Activated CD8-positive, alpha-beta memory T cell treated with anti-CD3 and anti-CD28 coated beads, Interleukin-2, amount 10 ng/mL, durations not matched to agents 7 days and 5 days (primary cell): Measurements from ENCODE around the gene UNC5B. TPM values are rescaled to one million over a fixed set of nuclear protein-coding genes. Genes with fewer than 3 reads are reported as not detected.

ENCODE experiments used
- ATAC-seq: fragments of 150-1000 bp; cut with Tn5 transposase; one replicate; pipeline ENCODE4 v1.10.0; 2021; ENCODE audit warnings: moderate library complexity
- CTCF ChIA-PET: fragments of 350-600 bp; sonication (Branson Sonifier 250); formaldehyde crosslinking; loops from one replicate; lab custom pipeline; 2021; ENCODE audit warnings: antibody characterized with exemption; lab: Charles Lee
- DNase-seq: peaks from one replicate; pipeline ENCODE4 v3.0.0-alpha.2; 2020
- H3K27ac Mint-ChIP-seq: one replicate; pipeline ENCODE4 v1.8.0; 2021; ENCODE audit warnings: mild to moderate bottlenecking, mixed read lengths
- H3K27me3 Mint-ChIP-seq: one replicate; pipeline ENCODE4 v1.8.0; 2021; ENCODE audit warnings: mixed read lengths
- H3K36me3 Mint-ChIP-seq: one replicate; pipeline ENCODE4 v1.8.0; 2021; ENCODE audit warnings: mild to moderate bottlenecking, mixed read lengths
- H3K4me1 Mint-ChIP-seq: one replicate; pipeline ENCODE4 v1.8.0; 2021; ENCODE audit warnings: mixed read lengths
- H3K4me3 Mint-ChIP-seq: one replicate; pipeline ENCODE4 v1.8.0; 2021; ENCODE audit warnings: mild to moderate bottlenecking, moderate library complexity, mixed read lengths
- H3K9me3 Mint-ChIP-seq: one replicate; pipeline ENCODE4 v1.8.0; 2022; ENCODE audit warnings: low read depth, mixed read lengths
- total RNA-seq, 2 experiments: library from RNA; stranded (reverse); gene quantifications; one replicate each; pipeline ENCODE4 v1.2.3, GENCODE V29; 2021

The UNC5B gene
- total RNA-seq, 2 experiments from 2014 or later = 0.06 TPM; not detected in 1

- CTCF ChIA-PET = interaction anchor here (1.3 to 6.0 kb wide), 4 partner anchors 10 to 383 kb away, joined by 3 to 55 read pairs (median 22); no protein-coding TSS in a partner anchor
- H3K27me3 Mint-ChIP-seq = peaks cover 18% of the 10 kb centered on the region
- no peak overlapping the region for H3K4me3 Mint-ChIP-seq
- H3K9me3 Mint-ChIP-seq = no peaks in the 10 kb centered on the region
- no peak overlapping the region for H3K27ac Mint-ChIP-seq
- ATAC-seq (no peak), DNase-seq (no peak)
- H3K4me1 Mint-ChIP-seq = peaks cover 15% of the 10 kb centered on the region
- no peaks in the 10 kb centered on the region for H3K36me3 Mint-ChIP-seq
These were observed 100.7 kb downstream of the UNC5B start for GRCh38 chr10:71312811-71313789.

- Mint-ChIP-seq H3K4me1 (peaks cover 19% of the 10 kb centered on the region), H3K9me3 (no peaks in the 10 kb centered on the region), H3K36me3 (no peaks in the 10 kb centered on the region), H3K4me3 (no peak overlapping the region), H3K27me3 (peaks cover 18% of the 10 kb centered on the region), H3K27ac (no peak overlapping the region)
- DNase-seq (peak; percentile 59), ATAC-seq (peak; percentile 37)
- CTCF ChIA-PET = interaction anchor here (1.0 to 6.0 kb wide), 12 partner anchors 9 to 734 kb away, joined by 3 to 55 read pairs (median 4); no protein-coding TSS in a partner anchor
These were observed 101.8 kb downstream of the UNC5B start for GRCh38 chr10:71314028-71314693.

GRCh38 chr10:71314694-71315225 is 102.4 kb downstream of the UNC5B start:
- CTCF ChIA-PET = interaction anchor here (0.6 to 6.0 kb wide), 16 partner anchors 9 to 734 kb away, joined by 3 to 55 read pairs (median 4); no protein-coding TSS in a partner anchor
- H3K4me1 Mint-ChIP-seq = peaks cover 22% of the 10 kb centered on the region
- ATAC-seq = no peak
- H3K4me3 Mint-ChIP-seq = no peak overlapping the region
- no peaks in the 10 kb centered on the region for H3K9me3 Mint-ChIP-seq
- peaks cover 15% of the 10 kb centered on the region for H3K27me3 Mint-ChIP-seq
- DNase-seq = no peak
- H3K36me3 Mint-ChIP-seq = no peaks in the 10 kb centered on the region
- H3K27ac Mint-ChIP-seq = no peak overlapping the region

GRCh38 chr10:71316056-71316785 is 103.9 kb downstream of the UNC5B start:
- Mint-ChIP-seq H3K27ac (no peak overlapping the region), H3K9me3 (no peaks in the 10 kb centered on the region), H3K27me3 (peaks cover 5% of the 10 kb centered on the region), H3K4me1 (peaks cover 25% of the 10 kb centered on the region), H3K36me3 (no peaks in the 10 kb centered on the region), H3K4me3 (no peak overlapping the region)
- CTCF ChIA-PET = interaction anchor here (0.8 to 6.0 kb wide), 14 partner anchors 13 to 580 kb away, joined by 3 to 55 read pairs (median 6); no protein-coding TSS in a partner anchor
- no peak for DNase-seq
- no peak for ATAC-seq

- CTCF ChIA-PET = interaction anchor here (0.7 to 6.0 kb wide), 10 partner anchors 19 to 580 kb away, joined by 3 to 55 read pairs (median 5); no protein-coding TSS in a partner anchor
- H3K36me3 Mint-ChIP-seq = no peaks in the 10 kb centered on the region
- H3K4me1 Mint-ChIP-seq = peaks cover 25% of the 10 kb centered on the region
- no peak overlapping the region for H3K4me3 Mint-ChIP-seq
- no peak for DNase-seq
- peaks cover 3% of the 10 kb centered on the region for H3K27me3 Mint-ChIP-seq
- no peak for ATAC-seq
- H3K27ac Mint-ChIP-seq = no peak overlapping the region
- no peaks in the 10 kb centered on the region for H3K9me3 Mint-ChIP-seq
These were observed 104.4 kb downstream of the UNC5B start for GRCh38 chr10:71316786-71317160.

GRCh38 chr10:71317739-71318138 is 105.4 kb downstream of the UNC5B start:
- no peaks in the 10 kb centered on the region for H3K36me3 Mint-ChIP-seq
- no peak overlapping the region for H3K4me3 Mint-ChIP-seq
- H3K4me1 Mint-ChIP-seq = peaks cover 25% of the 10 kb centered on the region
- H3K27me3 Mint-ChIP-seq = peaks cover 3% of the 10 kb centered on the region
- ATAC-seq (no peak), DNase-seq (no peak)
- H3K27ac Mint-ChIP-seq = no peak overlapping the region
- no peaks in the 10 kb centered on the region for H3K9me3 Mint-ChIP-seq
- CTCF ChIA-PET = interaction anchor here (0.7 to 4.3 kb wide), 9 partner anchors 10 to 579 kb away, joined by 3 to 55 read pairs (median 5); partner anchors contain the start of gene VSIR

- CTCF ChIA-PET = interaction anchor here (0.8 to 2.7 kb wide), 20 partner anchors 9 to 577 kb away, joined by 3 to 16 read pairs (median 5); partner anchors contain the start of gene VSIR
- peak within 1 kb of the TSS; percentile 66 for H3K27ac Mint-ChIP-seq
- H3K4me3 Mint-ChIP-seq = peak within 1 kb of the TSS; percentile 86
- H3K36me3 Mint-ChIP-seq = peaks cover 6% of the 10 kb centered on the region
- no peaks in the 10 kb centered on the region for H3K9me3 Mint-ChIP-seq
- no peaks in the 10 kb centered on the region for H3K27me3 Mint-ChIP-seq
- H3K4me1 Mint-ChIP-seq = peaks cover 34% of the 10 kb centered on the region
- DNase-seq (peak; percentile 91), ATAC-seq (peak; percentile 93)
These were observed 106.9 kb downstream of the UNC5B start, which contains the start of gene SLC29A3 for GRCh38 chr10:71319042-71319799. Gene SLC29A3, plus strand, starts transcription at chr10:71319259. Its CDS starts 51 bp downstream, at chr10:71319310.

GRCh38 chr10:71319800-71320392 is 107.5 kb downstream of the UNC5B start:
- Mint-ChIP-seq H3K27me3 (no peaks in the 10 kb centered on the region), H3K36me3 (peaks cover 6% of the 10 kb centered on the region), H3K27ac (peak overlapping the region; percentile 59), H3K9me3 (no peaks in the 10 kb centered on the region), H3K4me1 (peaks cover 34% of the 10 kb centered on the region), H3K4me3 (peak overlapping the region; percentile 86)
- CTCF ChIA-PET = interaction anchor here (0.8 to 2.6 kb wide), 15 partner anchors 8 to 576 kb away, joined by 3 to 9 read pairs (median 5); no protein-coding TSS in a partner anchor
- ATAC-seq = no peak
- DNase-seq = no peak

- DNase-seq (no peak), ATAC-seq (no peak)
- H3K36me3 Mint-ChIP-seq = peaks cover 6% of the 10 kb centered on the region
- H3K4me1 Mint-ChIP-seq = peaks cover 33% of the 10 kb centered on the region
- H3K9me3 Mint-ChIP-seq = no peaks in the 10 kb centered on the region
- CTCF ChIA-PET = interaction anchor here (1.1 to 2.6 kb wide), 8 partner anchors 10 to 492 kb away, joined by 3 to 9 read pairs (median 6); no protein-coding TSS in a partner anchor
- H3K27me3 Mint-ChIP-seq = no peaks in the 10 kb centered on the region
- no peak overlapping the region for H3K27ac Mint-ChIP-seq
- H3K4me3 Mint-ChIP-seq = no peak overlapping the region
These were observed 108.2 kb downstream of the UNC5B start for GRCh38 chr10:71320592-71320991.

- no peak for ATAC-seq
- DNase-seq = no peak
- CTCF ChIA-PET = no interaction called here
- Mint-ChIP-seq H3K4me1 (peaks cover 25% of the 10 kb centered on the region), H3K27ac (no peak overlapping the region), H3K27me3 (no peaks in the 10 kb centered on the region), H3K4me3 (no peak overlapping the region), H3K36me3 (peaks cover 6% of the 10 kb centered on the region), H3K9me3 (no peaks in the 10 kb centered on the region)
These were observed 109.0 kb downstream of the UNC5B start for GRCh38 chr10:71321386-71321785.

- no peak for DNase-seq
- ATAC-seq = no peak
- Mint-ChIP-seq H3K36me3 (peaks cover 6% of the 10 kb centered on the region), H3K27ac (no peak overlapping the region), H3K4me3 (no peak overlapping the region), H3K27me3 (no peaks in the 10 kb centered on the region), H3K4me1 (peaks cover 20% of the 10 kb centered on the region), H3K9me3 (no peaks in the 10 kb centered on the region)
- CTCF ChIA-PET = interaction anchor here (1.2 to 2.8 kb wide), 5 partner anchors 9 to 373 kb away, joined by 3 to 9 read pairs (median 6); no protein-coding TSS in a partner anchor
These were observed 111.0 kb downstream of the UNC5B start for GRCh38 chr10:71323407-71323806.
